ENCODE measurements around the gene KLHL25. TPM values are rescaled to one million over a fixed set of nuclear protein-coding genes. Genes with fewer than 3 reads are reported as not detected.

KLHL25 gene
- total RNA-seq, 4 donors from 2014 or later = 3.1 to 11.6 (median 8.1) TPM

DNA sequence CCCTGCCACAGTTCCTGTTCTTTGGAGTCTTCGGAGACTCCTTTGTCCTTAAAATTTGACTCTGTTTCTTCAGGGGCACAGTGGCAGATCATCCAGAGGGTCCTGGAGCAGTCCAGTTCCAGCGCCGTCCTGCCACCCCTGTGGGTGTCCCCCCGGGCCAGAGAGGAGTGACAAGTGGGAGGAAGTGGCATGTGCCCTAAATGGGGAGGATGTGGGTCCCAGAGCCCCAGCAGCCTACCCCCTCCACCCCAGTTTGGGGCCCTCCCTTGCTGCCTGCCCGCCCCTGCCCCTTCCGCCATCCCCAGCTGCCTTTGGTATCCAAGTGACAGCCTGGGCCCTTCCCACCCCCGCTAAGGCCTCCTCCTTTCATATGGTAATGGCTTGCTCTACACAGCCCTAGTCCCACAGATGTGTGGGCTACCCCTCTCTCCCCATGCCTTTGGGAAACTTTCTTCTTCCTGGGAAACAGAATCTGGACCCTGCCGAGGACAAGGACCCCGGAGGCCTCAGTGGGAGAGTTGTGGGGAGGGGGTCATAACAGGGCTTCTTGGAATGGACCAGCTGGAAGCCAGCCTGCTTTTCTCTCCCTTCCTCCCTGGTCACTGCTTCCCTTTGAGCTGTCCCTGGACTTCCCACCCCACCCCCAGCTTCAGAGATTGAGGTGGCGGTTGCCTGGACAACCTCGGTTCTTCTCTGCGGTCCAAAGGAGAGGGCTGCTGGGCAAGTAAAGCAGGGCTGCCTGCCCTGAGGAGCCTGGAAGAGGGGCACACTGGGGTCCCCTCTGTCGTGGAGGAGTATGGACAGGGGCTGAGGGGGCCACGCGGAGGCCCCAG lies 43.2 kb downstream of the KLHL25 start:
- TF ChIP-seq POLR2A (IDR thresholded peaks at IDR 0.05) (no peak), CTCF (IDR thresholded peaks at IDR 0.05) (no peak)
- Histone ChIP-seq H3K27ac (peak overlapping the region in 3 of 4 donors; percentile 74 to 85 (median 81)), H3K9me3 (no peaks in the 10 kb centered on the region), H3K27me3 (no peaks in the 10 kb centered on the region), H3K36me3 (peaks cover 7 to 29% (median 9%) of the 10 kb centered on the region in 3 donors), H3K4me3 (no peak overlapping the region), H3K4me1 (peaks cover 14 to 79% (median 30%) of the 10 kb centered on the region in 3 donors)
- no peak for DNase-seq
- 40 to 65% methylated on average over 1 to 11 of the region's 15 CpGs for WGBS, 2 donors
- intact Hi-C loops (cut with DNase I) = loop anchor here (10.0 kb wide), 1 partner anchor 83 kb away; no protein-coding TSS in a partner anchor

- H3K4me1 ChIP-seq = peaks cover 14 to 75% (median 30%) of the 10 kb centered on the region in 3 donors
These were observed 44.1 kb downstream of the KLHL25 start for GRCh38 chr15:85750319-85751290.

GRCh38 chr15:85749261-85750151 lies 45.2 kb downstream of the KLHL25 start:
- no peak for DNase-seq
- Histone ChIP-seq H3K4me1 (peaks cover 14 to 64% (median 25%) of the 10 kb centered on the region in 3 donors), H3K4me3 (peak overlapping the region in 3 of 4 donors; percentile 12 to 39 (median 18)), H3K27me3 (no peaks in the 10 kb centered on the region), H3K27ac (peak overlapping the region; percentile 42 to 85 (median 78)), H3K36me3 (peaks cover 18 to 49% (median 25%) of the 10 kb centered on the region in 3 donors), H3K9me3 (no peaks in the 10 kb centered on the region)
- WGBS, 2 donors = 48 to 67% methylated on average over 12 to 15 of the region's 21 CpGs
- TF ChIP-seq CTCF (IDR thresholded peaks at IDR 0.05) = no peak
- no peak for TF ChIP-seq POLR2A (IDR thresholded peaks at IDR 0.05)
- intact Hi-C loops (cut with DNase I) = loop anchor here (10.0 kb wide), 1 partner anchor 85 kb away; no protein-coding TSS in a partner anchor

More at GRCh38 chr15:85750319-85751290, 44.1 kb downstream of the KLHL25 start:
- H3K27me3 ChIP-seq = no peaks in the 10 kb centered on the region
- TF ChIP-seq POLR2A (IDR thresholded peaks at IDR 0.05) = no peak
- no peak for TF ChIP-seq CTCF (IDR thresholded peaks at IDR 0.05)
- H3K27ac ChIP-seq = peak overlapping the region; percentile 42 to 85 (median 78)
- 32 to 59% methylated on average over 12 to 16 of the region's 27 CpGs for WGBS, 2 donors
- no peaks in the 10 kb centered on the region for H3K9me3 ChIP-seq
- peaks cover 9 to 38% (median 15%) of the 10 kb centered on the region in 3 donors for H3K36me3 ChIP-seq
- intact Hi-C loops (cut with DNase I) = loop anchor here (10.0 kb wide), 1 partner anchor 84 kb away; no protein-coding TSS in a partner anchor
- DNase-seq = no peak
- H3K4me3 ChIP-seq = peak overlapping the region in 2 of 4 donors; percentile 18 to 39

GRCh38 chr15:85748729-85749128 lies 46.0 kb downstream of the KLHL25 start:
- no peaks in the 10 kb centered on the region for H3K27me3 ChIP-seq
- peaks cover 23 to 57% (median 33%) of the 10 kb centered on the region in 3 donors for H3K36me3 ChIP-seq
- H3K9me3 ChIP-seq = no peaks in the 10 kb centered on the region
- peak overlapping the region in 3 of 4 donors; percentile 62 to 81 (median 74) for H3K27ac ChIP-seq
- TF ChIP-seq POLR2A (IDR thresholded peaks at IDR 0.05) (no peak), CTCF (IDR thresholded peaks at IDR 0.05) (no peak)
- peaks cover 14 to 57% (median 25%) of the 10 kb centered on the region in 3 donors for H3K4me1 ChIP-seq
- intact Hi-C loops (cut with DNase I) = no loop called here
- 79 to 91% methylated on average over 6 to 10 of the region's 11 CpGs for WGBS, 2 donors
- H3K4me3 ChIP-seq = no peak overlapping the region
- DNase-seq = no peak

All from esophagus squamous epithelium (tissue), 5 donors.